Ovary (tissue), 3 donors: Measurements from ENCODE around the gene NDUFS4.

Experiments
- POLR2A ChIP-seq: fragments of 450-650 bp; IDR thresholded peaks from one replicate; pipeline ENCODE4 v1.6.1; 2017; ENCODE audit warnings: antibody characterized with exemption, mild to moderate bottlenecking, moderate library complexity
- TF ChIP-seq, protein P1 (sequence below), 3 donors: fragments of 450-650 bp in 2 of 3; fragments of 200-600 bp in 1 of 3; IDR thresholded peaks; one replicate each; pipeline versions ENCODE4 v1.5.1 to v1.8.0; 2016 to 2022; ENCODE audit warnings: antibody characterized with exemption in 3 of 3, mild to moderate bottlenecking in 1 of 3
- donor health status: DM: no; HTN: no; CAD: no.

DNA sequence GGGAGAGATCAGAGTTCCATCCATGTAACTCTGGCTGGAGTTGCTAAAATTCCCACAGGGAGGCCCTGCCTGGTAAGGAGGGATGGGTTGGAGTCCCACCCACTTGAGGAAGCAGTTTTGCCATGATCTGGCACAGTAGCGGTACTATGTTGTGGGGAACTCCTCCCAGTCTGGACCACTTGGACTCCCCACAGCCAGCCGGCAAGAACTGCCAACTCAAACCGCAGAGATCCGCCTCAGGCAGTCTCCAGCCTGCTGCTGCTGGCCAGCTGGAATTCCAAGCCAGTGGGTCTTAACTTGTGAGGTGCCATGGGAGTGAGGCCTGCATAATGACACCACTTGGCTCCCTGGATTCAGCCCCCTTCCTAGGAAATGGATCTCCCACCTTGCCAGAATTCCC is 151.9 kb downstream of the NDUFS4 start:
- TF ChIP-seq POLR2A, result no peak
- TF ChIP-seq, protein P1, sequence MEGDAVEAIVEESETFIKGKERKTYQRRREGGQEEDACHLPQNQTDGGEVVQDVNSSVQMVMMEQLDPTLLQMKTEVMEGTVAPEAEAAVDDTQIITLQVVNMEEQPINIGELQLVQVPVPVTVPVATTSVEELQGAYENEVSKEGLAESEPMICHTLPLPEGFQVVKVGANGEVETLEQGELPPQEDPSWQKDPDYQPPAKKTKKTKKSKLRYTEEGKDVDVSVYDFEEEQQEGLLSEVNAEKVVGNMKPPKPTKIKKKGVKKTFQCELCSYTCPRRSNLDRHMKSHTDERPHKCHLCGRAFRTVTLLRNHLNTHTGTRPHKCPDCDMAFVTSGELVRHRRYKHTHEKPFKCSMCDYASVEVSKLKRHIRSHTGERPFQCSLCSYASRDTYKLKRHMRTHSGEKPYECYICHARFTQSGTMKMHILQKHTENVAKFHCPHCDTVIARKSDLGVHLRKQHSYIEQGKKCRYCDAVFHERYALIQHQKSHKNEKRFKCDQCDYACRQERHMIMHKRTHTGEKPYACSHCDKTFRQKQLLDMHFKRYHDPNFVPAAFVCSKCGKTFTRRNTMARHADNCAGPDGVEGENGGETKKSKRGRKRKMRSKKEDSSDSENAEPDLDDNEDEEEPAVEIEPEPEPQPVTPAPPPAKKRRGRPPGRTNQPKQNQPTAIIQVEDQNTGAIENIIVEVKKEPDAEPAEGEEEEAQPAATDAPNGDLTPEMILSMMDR (IDR thresholded peaks at IDR 0.05), result no peak
